Spleen (tissue), 7 donors: Measurements from ENCODE around the gene RFC2.

ENCODE experiments used
- CTCF ChIP-seq, 11 experiments: fragments of 200-600 bp in 7 of 11; fragments of 450-650 bp in 4 of 11; sonication (generic) in 4 of 11; IDR thresholded peaks in 8 of 11; conservative IDR thresholded peaks in 3 of 11; 1 replicate in 7 of 11; 2 replicates in 4 of 11; pipeline versions ENCODE4 v1.4.0 to v1.8.0; 2016 to 2021; ENCODE audit warnings: antibody characterized with exemption in 11 of 11, inconsistent platforms in 4 of 11, mild to moderate bottlenecking in 1 of 11
- POLR2A ChIP-seq, 3 donors: fragments of 450-650 bp; IDR thresholded peaks; one replicate each; pipeline ENCODE4 v1.5.1; 2017; ENCODE audit warnings: antibody characterized with exemption in 3 of 3, mild to moderate bottlenecking in 1 of 3
- POLR2AphosphoS5 ChIP-seq, 3 donors: sonication (generic); formaldehyde crosslinking; IDR thresholded peaks; one replicate each; pipeline ENCODE4 v1.5.1; 2017; ENCODE audit warnings: antibody characterized with exemption in 3 of 3
- donor health status: DM: no; HTN: no; CAD: no; lungs with moderate emphysema.
- donor health status: DM: no; HTN: no; CAD: no.
- donor health status: DM: no; HTN: no; CAD: no.

GRCh38 chr7:74248156-74248555 is 6.0 kb downstream of the RFC2 start:
- no peak for TF ChIP-seq CTCF (IDR thresholded peaks at IDR 0.05 in 8 of 11, conservative IDR thresholded peaks at IDR 0.05 in 3 of 11)
- TF ChIP-seq POLR2A (IDR thresholded peaks at IDR 0.05) = no peak
- TF ChIP-seq POLR2AphosphoS5 (IDR thresholded peaks at IDR 0.05) = no peak
